Measurements from ENCODE around the gene ARRDC3. TPM values are rescaled to one million over a fixed set of nuclear protein-coding genes. Genes with fewer than 3 reads are reported as not detected.

ARRDC3 gene
- total and polyA plus RNA-seq, 2 donors (not counting 3 experiments of a cell fraction or from before 2014, with no cell fraction given) = 12.4 to 43.1 TPM

- intact Hi-C loops (cut with micrococcal nuclease) (no loop called here), dilution Hi-C loops (cut with MboI; ENCODE audit: extremely low pct_ligation_motif_present, low sequenced_read_pairs) (loop anchor here (25.0 kb wide), 1 partner anchor 438 kb away; no protein-coding TSS in a partner anchor)
- no peak overlapping the region for H3K4me2 ChIP-seq (ENCODE audit: insufficient read depth, low read length)
- ChIA-PET CTCF (interaction anchor here (0.7 to 1.5 kb wide), 5 partner anchors 10 to 509 kb away, joined by 3 to 5 read pairs (median 4); no protein-coding TSS in a partner anchor), POLR2A (interaction anchor here (1.4 kb wide), 1 partner anchor 95 kb away, joined by 3 read pairs; no protein-coding TSS in a partner anchor)
- TF ChIP-seq CTCF (IDR thresholded peaks at IDR 0.05; ENCODE audit: extremely low read depth in 1 of 2, insufficient read depth in 1 of 2, low read depth in 1 of 2, low read length in 2 of 2) = no peak
- TF ChIP-seq POLR2A (IDR thresholded peaks at IDR 0.05; ENCODE audit: low read depth, low read length) = no peak
- TF ChIP-seq POLR2AphosphoS5 (IDR thresholded peaks at IDR 0.05; ENCODE audit: insufficient read depth, low read depth, low read length) = no peak
- no peak for TF ChIP-seq JUN (IDR thresholded peaks at IDR 0.05; ENCODE audit: borderline replicate concordance, insufficient read depth, insufficient read length, low read depth)
- no peak for TF ChIP-seq EZH2 (IDR thresholded peaks at IDR 0.05; ENCODE audit: borderline replicate concordance, low read depth, low read length, severe bottlenecking)
- no peak for TF ChIP-seq FOS (IDR thresholded peaks at IDR 0.05; ENCODE audit: borderline replicate concordance, insufficient read depth, low read length)
- BruUV-seq (replicated peaks) = no TSS peak
- FAIRE-seq (no peak), DNase-seq (ENCODE audit: low read depth, low spot score) (no peak)
- no peak overlapping the region for H3K27ac ChIP-seq (ENCODE audit: insufficient read depth, low read depth, low read length)
- H3K4me3 ChIP-seq (replicated peaks in 1 of 3; ENCODE audit: insufficient read depth in 1 of 3, low read depth in 1 of 3, low read length in 3 of 3) = no peak overlapping the region
- no peaks in the 10 kb centered on the region for H4K20me1 ChIP-seq (replicated peaks; ENCODE audit: control insufficient read depth, extremely low read depth, insufficient read depth, low read length)
- peaks cover 39% of the 10 kb centered on the region for H3K79me2 ChIP-seq (ENCODE audit: control insufficient read depth, insufficient read depth, low read length)
- no peak overlapping the region for H3K9ac ChIP-seq (replicated peaks; ENCODE audit: extremely low read depth, insufficient read depth, low read length)
- H3K27me3 ChIP-seq (ENCODE audit: control insufficient read depth in 2 of 2, insufficient read depth in 2 of 2, low read length in 2 of 2) = no peaks in the 10 kb centered on the region
- no peak overlapping the region for H2AFZ ChIP-seq (ENCODE audit: low read depth, low read length)
- no peaks in the 10 kb centered on the region for H3K9me3 ChIP-seq (replicated peaks; ENCODE audit: control insufficient read depth, insufficient read depth, low read length)
- H3K4me1 ChIP-seq (ENCODE audit: control insufficient read depth, extremely low read depth, insufficient read depth, low read length) = peaks cover 10% of the 10 kb centered on the region
- peaks cover 13 to 46% of the 10 kb centered on the region in 2 experiments for H3K36me3 ChIP-seq (ENCODE audit: control insufficient read depth in 2 of 2, extremely low read depth in 1 of 2, insufficient read depth in 2 of 2, low read length in 2 of 2)
- no peaks in the 10 kb centered on the region for H3K9me1 ChIP-seq (replicated peaks; ENCODE audit: control insufficient read depth, extremely low read depth, insufficient read depth, low read length)
These were observed 8.1 kb downstream of the ARRDC3 start for GRCh38 chr5:91374893-91375520.
